HT1080 (cell line): ENCODE data around the gene TMEM158. TPM values are rescaled to one million over a fixed set of nuclear protein-coding genes. Genes with fewer than 3 reads are reported as not detected.

Experiments used
- DNase-seq: peaks from one replicate; pipeline ENCODE4 v3.0.0-alpha.2; 2015; ENCODE audit warnings: low read depth
- total RNA-seq: library from RNA; depleted of rRNA; stranded (reverse); fragments of >200 nt; shearing (Covaris generic); gene quantifications from 2 replicates; pipeline ENCODE4 v1.2.3, GENCODE V29; 2014

Gene TMEM158
- total RNA-seq, 1 experiment from 2014 or later = 364 TPM

DNA sequence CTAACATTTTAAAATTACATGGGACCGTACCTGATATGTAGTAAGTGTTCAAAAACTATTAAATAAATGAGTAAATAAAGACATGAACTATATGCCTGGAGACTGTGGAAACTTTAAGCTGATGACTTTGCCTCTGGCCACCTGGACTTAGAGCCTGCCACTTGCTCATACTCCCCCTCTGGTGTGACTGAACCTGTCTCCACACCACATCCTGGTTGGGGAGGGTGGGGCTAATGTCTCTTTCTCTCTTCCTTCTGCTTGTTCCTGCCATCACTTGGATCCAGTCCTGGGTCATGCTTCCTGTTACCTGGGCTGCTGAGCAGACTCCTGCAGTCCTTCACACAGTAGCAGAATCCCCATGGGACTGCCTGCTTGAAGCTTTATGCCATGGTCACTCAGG lies 8.2 kb upstream of the TMEM158 start:
- peak; percentile 42 for DNase-seq

DNA sequence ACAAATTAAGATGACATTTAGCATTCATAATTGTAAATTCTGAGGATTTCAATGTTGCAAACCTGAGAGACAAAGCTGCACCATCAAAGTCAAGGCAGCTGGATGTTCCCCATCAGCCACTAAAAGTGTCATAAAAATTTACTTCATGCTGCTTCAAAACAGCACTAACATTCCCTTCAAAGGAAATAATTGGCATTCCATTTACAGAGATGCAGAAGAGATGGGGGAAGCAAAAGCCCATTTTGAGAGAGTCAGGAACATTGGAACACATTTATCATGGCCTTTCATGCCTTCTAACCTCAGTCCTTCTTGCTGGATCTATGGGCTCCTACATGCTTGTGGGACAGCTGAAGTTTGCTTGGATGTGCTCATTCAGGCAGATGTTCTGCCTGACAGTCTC lies 6.4 kb upstream of the TMEM158 start:
- no peak for DNase-seq

DNA sequence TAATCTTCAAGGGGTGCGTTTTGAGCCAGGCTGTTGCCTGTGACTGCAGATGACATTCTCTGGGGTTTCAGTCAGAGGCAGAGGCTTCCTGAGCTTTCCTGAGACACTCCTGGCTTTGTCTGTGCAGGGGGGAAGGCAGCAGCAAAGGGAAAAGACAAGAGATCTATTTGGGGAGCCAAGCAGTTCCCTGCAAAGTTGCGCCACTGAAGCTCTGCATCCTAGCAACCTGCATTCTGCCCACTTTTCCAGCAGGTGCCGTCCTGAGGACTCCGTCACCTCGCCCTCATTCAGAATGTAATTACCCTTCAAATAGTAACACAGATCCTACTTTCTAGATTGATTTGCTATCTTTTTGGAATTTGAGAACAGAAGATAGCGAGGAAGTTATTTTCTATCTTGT lies 1.9 kb upstream of the TMEM158 start:
- DNase-seq = no peak

DNA sequence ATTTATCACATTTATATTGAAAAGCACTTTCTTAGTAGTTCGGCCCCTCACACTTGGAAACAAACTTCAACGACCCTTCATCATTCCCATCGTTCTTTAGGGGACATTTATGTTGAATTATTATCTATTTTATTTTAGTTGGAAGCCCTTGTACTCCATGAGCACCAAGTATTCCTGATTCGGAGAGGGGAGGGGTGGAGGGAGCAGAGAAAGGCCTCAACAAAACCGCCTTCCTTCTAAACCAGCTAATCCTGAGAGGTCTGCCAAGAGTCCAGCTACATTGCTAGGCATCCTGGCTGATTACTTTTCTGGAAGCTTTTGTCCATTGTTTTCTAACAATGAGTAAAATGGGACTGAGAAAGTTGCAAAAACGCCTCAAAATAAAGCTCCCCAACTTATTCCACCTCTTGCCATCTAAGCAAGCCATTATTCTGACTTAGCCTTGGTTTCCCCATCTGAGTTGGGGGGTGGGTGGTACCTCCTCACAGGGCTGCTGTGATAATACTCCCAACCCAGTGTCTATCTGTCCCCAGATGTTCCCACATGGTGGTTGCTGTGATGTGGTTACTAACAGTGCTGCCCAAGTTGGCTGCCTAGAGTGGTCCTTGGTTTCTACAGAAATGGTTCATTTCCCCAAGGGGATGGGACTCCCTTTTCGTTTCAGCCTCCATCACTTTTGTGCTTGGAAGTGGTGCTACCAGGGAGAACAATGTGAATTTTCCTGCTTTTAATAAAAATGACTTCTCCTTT lies 1.2 kb upstream of the TMEM158 start:
- no peak for DNase-seq

DNA sequence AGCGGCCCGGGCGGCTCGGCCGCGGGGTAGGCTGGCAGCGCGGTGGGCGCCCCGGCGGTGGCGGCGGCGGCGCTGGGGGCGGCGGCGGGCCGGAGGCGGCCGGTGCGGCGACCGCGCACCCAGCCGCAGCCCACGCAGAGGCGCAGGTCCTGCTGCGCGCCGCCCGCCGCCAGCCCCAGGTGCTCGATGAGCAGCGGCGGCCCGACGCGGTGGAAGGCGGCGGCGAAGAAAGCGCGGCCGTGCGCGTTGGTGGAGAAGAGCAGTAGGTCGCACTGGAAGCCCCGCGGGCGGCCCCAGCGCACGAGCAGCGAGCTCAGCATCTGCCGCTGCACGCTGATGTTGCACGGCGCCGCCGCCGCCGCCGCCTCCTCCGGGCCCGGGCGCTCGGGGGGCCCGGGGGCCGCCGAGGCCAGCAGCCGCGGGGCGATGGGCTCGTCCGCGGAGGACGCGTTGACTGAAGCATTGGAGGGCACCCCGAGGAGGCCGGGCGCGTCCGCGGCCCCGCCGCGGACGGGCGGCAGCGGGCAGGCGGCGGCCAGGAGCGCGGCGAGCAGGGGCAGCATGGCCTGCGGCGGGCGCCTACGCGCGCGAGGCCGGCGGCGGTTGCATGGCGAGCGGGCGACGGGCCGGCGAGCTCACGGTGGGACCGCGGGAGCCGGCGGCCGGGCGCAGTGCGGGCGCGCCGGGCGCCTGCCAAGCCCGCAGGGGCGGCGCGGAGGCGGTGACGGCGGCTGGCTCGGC lies 452 bp downstream of the TMEM158 start:
- DNase-seq = no peak

DNA sequence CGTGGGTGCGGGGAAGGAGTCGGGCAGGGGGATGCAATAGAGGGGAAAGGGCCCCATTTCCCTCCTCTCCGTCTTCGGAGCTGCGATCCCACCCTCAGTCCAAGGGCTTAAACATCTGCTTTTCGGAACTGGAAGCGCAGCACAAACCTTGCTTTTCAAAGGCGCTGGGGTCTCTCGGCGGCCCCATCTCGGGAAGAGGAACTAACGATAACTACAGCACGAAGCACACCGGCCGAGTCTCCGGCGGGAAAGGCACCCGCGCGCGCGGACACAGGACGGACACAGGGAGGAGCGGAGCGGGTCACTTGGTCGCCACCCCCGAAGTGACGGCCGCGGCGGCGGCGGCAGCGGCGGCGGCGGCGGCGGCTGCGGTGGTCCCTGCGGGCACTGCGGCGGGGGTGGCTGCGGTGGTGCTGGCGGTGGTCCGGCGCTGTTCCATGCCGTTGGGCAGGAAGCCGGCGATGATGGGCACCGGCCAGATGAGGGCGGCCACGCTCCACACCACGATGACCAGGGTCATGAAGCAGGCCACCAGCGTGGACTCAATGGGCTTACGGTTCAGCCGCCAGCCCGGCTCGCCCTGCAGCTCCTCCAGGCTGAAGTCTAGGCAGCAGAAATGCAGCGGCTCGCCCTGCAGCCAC lies 1.1 kb downstream of the TMEM158 start:
- peak; percentile 67 for DNase-seq

DNA sequence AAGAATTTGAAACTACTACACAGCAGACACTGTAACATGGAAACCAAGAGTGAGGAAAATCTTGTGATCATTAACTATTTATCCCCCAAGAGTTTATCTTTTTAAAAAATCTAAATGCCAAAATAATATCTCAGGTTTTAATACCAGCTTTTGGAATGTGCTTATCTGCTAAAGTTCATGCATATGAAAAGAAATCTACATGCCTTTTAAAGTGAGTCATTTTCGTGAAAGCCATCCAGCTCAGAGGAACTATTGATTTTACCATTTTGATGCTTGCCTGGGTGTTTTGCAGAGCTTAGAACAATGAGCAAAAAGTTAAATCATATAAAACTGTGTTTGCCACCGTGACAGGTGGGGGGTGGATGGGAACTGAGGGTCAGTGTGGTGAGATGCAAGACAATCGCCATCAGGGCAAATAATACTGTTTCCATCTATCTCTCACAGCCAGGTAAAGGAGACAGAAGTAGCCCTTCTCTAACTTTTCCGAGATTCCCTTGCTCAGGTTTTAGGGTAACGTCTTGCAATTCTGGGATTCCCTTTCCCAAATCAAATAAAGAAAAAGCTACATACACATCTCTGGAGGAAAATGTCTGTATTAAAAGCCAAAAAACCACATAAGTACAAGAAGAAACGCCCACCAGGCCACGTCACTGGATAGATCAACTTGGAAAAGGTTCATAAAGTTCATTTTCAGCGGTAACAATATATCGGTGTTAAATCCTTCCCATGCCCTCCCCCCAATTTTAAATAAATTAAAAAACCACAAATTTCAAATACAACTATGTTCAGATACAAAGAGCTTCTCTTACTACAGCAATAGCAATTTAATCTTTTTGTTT lies 2.0 kb downstream of the TMEM158 start:
- DNase-seq = peak; percentile 47

DNA sequence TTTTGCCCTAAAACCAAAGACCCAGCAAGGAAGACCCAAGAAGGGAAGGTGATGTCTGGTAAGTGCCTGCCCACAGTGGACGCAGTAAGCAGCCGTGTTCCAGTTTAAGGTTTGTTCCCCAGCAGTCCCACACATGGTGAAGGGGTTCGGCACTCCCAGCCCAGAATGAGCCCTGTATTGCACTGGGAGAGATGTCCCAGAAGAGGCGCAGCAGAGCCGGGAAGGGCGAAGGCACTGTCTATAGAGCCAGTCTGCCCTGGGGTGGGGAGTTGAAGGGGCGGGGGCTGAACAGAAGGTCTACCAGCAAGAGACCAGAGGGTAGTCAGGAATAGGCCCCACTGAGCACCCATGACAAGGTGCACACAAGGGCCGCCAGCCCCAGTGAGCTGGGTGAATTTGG lies 6.4 kb downstream of the TMEM158 start:
- no peak for DNase-seq

DNA sequence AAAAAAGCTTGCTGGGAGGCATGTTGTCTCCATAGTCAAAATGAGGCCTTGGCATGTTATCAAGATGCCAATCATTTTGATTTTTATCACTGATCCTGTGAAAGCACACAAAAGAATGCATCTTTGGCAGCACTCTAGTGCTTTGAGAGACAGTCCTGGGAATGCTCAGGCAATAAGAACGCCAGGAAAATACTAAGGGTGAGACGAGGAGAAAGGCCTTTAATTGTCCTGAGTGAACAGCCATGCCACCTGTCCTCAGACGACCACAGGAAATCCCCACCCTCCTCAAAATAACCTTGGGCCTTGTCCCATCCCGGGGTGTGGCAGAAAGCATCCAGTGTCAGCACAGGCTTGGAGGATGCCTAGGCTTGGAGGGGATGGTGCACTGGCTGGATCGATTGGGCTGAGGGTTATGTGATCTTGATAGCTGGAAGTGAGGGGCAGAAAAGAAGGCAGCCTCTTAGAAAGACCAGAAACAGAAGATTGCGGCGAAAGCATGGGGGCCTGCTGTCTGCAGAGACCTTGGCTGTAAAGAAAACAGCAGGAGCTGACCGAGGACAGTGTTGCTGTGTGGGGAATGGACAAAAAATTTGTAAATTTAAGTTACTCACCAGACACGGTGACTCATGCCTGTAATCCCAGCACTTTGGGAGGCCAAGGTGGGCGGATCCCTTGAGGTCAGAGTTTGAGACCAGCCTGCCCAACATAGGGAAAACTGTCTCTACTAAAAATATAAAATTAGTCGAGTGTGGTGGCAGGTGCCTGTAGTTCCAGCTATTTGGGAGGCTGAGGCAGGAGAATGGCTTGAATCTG lies 7.3 kb downstream of the TMEM158 start:
- peak; percentile 92 for DNase-seq

DNA sequence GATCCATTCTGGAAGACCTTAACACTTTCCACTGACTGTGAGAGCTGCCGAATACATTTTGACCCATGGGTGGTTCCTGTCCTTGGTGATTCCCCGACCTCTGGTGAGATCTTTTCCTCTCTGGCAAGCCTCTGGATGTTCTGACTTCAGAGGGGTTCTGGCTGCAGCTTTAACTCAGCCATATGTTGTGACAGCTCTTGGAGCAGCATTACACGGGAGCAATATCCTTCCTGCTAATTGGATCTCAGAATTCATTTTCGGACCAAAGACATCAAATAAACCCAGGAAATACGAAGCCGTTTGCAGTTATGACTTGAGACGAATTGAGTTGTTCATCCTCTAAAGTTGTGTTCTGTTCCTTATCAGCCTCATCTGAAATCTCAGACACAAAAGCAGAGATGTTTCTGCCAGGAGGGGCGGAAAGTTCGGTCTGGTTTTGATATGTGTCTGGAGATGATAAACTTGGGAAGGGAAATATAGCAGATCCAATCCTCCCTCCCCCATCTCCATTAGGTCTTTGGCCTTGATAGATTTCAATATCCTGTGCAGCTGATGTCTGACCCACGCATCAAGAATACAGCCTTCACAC lies 10.0 kb downstream of the TMEM158 start:
- no peak for DNase-seq

DNA sequence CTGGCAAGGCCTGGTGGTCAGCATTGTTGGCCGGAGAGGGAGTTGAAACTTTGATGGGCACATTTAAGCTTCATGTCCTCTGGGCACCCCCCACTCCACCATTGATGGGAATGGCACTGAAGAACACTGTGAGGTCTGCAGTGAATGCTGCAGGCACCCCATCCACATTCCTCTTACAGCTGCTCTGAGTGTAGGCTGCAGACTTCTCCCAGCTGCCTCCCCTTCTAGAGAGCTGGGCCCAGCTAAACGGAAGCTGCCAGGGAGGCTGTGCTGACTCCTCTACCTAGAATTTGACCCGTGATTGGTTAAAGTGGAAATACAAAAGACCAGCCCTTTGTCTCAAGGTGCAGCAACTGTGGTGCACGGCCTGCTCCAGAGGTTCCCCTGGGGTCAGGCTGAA lies 10.6 kb downstream of the TMEM158 start:
- no peak for DNase-seq

DNA sequence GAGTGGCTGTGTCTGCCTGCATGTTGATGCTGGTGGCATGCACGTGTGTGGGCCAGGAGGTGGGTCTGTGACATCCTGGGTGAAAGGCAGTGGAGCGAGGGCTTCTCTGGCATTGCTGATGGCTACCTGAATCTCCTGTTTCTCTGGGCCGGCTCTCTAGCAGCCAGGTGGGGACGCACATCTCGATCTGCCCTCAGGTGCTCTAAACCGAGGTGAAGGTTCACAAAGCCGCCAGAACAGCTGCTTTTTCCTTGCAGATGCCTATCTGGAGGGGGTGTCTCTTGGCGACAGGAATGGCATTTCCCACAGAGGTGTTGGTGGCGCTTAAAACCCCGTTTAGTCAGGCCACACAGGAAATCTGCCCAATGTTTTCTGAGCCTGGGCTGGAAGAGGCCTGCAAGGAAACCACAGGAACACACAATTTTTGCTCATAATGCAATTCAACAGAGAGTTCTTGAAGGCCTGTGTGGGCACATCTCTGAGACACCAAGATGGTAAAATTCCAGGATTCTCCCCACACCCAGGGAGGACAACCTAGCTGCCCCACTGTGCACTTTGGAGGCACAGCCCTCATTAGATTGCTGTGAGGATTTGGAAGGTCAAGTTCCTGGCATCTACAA lies 11.9 kb downstream of the TMEM158 start:
- no peak for DNase-seq

DNA sequence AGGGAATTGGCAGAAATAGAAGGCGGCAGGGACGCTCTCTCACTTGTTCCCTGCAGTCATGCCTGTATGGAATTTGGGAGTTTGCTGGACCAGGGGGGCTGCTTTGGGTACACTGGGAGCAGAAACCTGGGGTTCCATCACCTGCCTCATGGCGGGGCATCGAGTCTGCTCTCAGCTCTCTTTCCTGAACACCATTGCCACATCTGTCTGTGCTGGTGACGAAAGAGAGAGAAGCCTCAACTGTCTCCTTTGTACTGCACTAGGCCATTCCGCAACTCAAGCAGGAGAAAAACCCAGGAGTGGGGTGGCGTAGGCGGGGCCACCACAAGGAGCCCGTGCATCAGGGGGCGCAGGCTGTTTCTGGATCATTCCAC lies 14.0 kb downstream of the TMEM158 start:
- no peak for DNase-seq

DNA sequence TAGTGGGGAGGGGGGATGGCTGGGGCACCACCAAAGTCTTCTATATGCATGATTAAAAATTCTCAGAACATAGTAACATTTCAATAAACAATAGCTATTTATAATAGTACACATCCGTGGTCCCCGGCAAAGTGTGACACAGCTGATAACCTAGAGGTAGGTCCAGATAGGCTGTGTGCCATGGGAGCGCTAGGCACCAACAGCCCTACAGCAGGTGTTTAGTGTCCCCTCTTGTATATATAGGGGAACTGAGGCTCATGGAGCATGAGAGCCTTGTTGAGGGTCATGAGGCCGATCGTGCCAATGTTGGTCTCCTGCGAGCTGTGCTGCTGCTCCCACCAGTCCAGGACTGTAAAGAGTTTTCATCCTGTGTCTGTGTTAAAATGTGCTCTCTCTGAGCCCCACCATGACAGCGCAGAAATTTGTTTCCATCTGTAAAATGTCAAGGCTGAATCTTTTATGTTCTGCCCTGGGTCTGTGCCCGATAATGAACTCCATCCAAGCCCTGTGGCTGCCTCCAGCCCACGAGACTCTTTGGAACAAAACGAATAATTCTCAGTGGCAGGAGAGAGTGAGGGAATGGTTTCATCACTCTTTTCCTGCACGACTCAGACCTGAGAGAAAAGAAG lies 14.5 kb downstream of the TMEM158 start:
- no peak for DNase-seq

DNA sequence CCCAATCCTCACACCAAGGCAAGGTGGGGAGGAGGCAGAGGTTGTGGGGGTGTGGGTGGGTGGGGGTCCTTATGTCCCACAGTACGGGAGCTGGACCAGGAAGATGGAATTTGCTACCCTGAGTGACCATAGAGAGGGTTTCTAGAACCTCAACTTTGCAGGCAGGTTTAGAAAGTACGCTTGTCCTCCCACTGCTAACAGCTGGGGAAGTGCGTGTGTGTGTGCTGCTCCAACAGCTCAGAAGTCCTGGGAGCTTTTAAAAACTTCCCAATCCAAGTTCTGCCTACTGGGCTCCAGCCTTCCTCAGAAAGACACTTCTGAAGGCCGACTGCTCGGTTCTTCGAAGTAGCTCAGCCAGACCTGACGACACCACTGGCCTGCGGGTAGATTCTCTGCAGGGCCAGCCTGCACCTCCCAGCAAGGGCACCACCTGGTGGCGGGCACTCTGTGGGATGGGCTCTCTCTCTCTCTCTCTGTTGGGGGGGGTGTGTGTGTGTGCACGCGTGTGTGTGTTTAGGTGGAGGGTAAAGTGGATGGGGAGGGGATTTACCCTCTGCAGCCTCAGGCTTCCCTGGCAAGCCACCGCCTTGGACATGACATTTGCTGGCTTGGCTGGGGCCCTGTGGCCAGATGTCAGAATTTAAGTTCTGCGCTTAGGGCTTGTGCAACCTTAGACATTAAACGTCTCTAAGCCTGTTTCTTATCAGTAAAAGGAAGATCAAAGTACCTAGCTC lies 15.6 kb downstream of the TMEM158 start:
- DNase-seq = peak; percentile 46

DNA sequence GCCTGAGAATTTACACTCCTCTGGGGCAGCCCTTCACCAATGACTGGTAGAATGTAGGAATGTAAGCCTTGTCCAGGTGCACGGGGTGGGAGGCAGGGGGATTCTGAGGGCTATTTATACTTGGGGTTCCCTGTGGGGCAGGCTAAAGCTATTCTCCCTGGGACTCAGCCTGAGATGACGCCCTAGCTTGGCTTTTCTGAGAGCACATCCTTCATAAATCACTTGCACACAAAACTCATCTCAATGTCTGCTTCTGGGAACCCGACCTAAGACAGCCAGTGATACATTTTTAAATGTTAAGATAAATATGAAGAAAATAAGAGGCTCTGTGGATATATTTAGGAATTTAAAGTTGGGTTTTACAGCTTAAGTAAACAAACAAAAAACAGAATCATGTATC lies 16.6 kb downstream of the TMEM158 start:
- DNase-seq = no peak

DNA sequence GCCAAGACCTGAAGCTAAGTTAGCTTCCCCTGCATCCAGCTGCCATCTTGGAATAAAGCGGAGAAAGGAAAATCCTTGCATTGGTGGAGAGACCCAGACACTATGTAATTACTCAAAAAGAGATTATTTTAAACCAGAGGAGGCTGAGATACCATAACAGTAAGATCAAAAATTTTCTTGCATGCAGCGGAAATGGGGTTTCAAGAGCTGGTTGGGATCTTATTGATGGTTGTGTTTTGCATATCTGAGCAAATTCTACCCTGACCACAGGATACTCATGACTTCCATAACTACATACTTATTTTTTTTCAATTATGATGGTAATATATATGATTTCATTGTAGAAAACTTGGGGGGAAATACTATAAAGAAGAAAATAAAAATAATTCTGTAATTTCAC lies 17.5 kb downstream of the TMEM158 start:
- no peak for DNase-seq

DNA sequence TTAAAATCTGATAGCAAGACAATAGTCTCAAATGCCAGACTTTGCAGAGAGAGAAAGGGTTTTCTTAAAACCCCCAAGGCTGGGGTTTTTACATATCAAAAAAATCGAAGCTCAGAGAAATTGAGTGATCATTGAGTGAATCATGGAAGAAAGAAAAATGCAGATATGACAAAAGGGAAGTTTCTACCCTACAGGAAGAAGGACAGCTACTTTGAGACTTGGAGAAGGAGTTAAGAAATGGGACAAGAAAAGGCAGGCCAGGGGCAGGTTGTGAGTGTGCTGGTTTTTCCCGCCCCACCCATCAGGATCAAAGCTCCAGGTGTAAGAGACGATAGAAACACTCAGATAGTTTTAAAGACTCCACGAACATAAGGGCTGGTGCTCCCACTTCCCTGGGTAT lies 18.6 kb downstream of the TMEM158 start:
- no peak for DNase-seq

DNA sequence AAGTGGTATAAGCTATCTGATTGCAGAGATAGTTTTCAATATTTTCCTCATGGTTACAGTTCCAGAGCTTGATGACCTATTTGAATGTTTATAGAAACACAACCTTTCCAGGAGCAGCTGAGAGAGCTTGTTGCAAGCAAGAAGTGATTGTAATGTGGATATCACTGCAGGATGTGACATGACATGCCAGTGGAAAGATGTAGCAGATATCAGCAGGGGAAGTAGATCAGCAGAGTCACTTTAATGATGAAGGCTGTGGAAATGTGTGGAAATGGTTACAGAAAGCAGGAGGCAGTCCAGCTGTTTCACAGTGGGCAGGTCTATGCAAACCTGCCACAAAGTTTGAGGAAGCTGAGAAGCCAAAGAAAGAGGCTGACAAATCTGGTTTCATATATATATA lies 21.0 kb downstream of the TMEM158 start:
- DNase-seq = no peak
